Activated T-helper 1 cell treated with anti-CD3 and anti-CD28 coated beads, Interleukin-12 subunit alpha, Interleukin-12 subunit beta, Interleukin-2, Interleukin-4 antibody, amounts not matched to agents 30 ng/mL and 10 ng/mL and 1 ng/mL, durations not matched to agents 14 hours and 24 hours and 36 hours (primary cell): Measurements from ENCODE around the gene TAP2. TPM values are rescaled to one million over a fixed set of nuclear protein-coding genes. Genes with fewer than 3 reads are reported as not detected.
A peak's percentile ranks its signal among the peaks of the same experiment; 100 is the strongest.
"Not testable (repeated sequence)": the region's sequence is repeated elsewhere in the genome, so short reads cannot be mapped to it uniquely, and the experiment has no call there.

Source experiments
- DNase-seq: peaks from one replicate; pipeline ENCODE4 v3.0.0; 2021; ENCODE audit warnings: low spot score
- H3K27ac Mint-ChIP-seq: one replicate; pipeline ENCODE4 v1.8.0; 2021; ENCODE audit warnings: mild to moderate bottlenecking, mixed read lengths
- H3K27me3 Mint-ChIP-seq: one replicate; pipeline ENCODE4 v1.8.0; 2022; ENCODE audit warnings: mild to moderate bottlenecking, moderate library complexity, mixed read lengths; ENCODE audit not compliant: insufficient read depth
- H3K36me3 Mint-ChIP-seq: one replicate; pipeline ENCODE4 v1.8.0; 2021; ENCODE audit warnings: low read depth, mixed read lengths
- H3K4me1 Mint-ChIP-seq: one replicate; pipeline ENCODE4 v1.8.0; 2021; ENCODE audit warnings: low read depth, mixed read lengths
- H3K4me3 Mint-ChIP-seq: one replicate; pipeline ENCODE4 v1.8.0; 2021; ENCODE audit warnings: mild to moderate bottlenecking, moderate library complexity, mixed read lengths
- H3K9me3 Mint-ChIP-seq: one replicate; pipeline ENCODE4 v1.8.0; 2021; ENCODE audit warnings: mixed read lengths
- intact Hi-C: fragments of 100-400 bp; cut with micrococcal nuclease; formaldehyde crosslinking; loops from one replicate; pipeline ENCODE4 v1.15.1; 2024
- total RNA-seq: library from RNA; stranded (reverse); gene quantifications from 2 replicates; pipeline ENCODE4 v1.2.3, GENCODE V29; 2022

The TAP2 gene
- total RNA-seq, result 160 and 167 TPM in 2 replicates

GRCh38 chr6:32838114-32838958, at the start of gene TAP2:
TSS of gene TAP2 (minus strand) at chr6:32838739. CDS start at chr6:32838233, 506 bp downstream.
- intact Hi-C loops, result loop anchor here (1.0 to 2.0 kb wide), 4 partner anchors 16 to 133 kb away; partner anchors contain the start of gene PSMB9
- H3K9me3 Mint-ChIP-seq, result no peaks in the 10 kb centered on the region
- peaks cover 76% of the 10 kb centered on the region for H3K36me3 Mint-ChIP-seq
- peak within 1 kb of the TSS; percentile 89 for H3K27ac Mint-ChIP-seq
- peaks cover 87% of the 10 kb centered on the region for H3K4me1 Mint-ChIP-seq
- H3K27me3 Mint-ChIP-seq, result no peaks in the 10 kb centered on the region
- peak within 1 kb of the TSS; percentile 79 for H3K4me3 Mint-ChIP-seq
- peak; percentile 97 for DNase-seq

DNA sequence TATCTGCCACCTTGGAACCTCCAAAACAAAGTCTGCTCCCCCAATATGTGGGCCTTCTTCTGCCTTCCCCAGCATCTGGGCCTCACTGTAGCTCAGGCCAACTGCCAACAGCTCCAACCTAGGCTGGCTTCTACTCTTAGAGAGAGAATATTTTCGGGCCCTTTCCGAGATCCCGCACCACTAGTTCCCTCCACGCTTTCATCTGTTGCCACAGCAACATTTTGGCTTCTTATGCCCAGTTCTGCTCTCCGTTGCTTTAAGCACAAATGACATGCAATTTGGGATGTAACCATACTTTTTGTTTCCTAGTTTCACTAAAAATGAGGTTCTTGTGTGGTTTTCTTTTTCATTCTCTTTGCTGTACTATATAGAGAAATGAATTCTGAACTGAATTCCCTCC, 49.1 kb upstream of the TAP2 start:
- Mint-ChIP-seq H3K27ac (no peak overlapping the region), H3K4me1 (no peaks in the 10 kb centered on the region), H3K36me3 (no peaks in the 10 kb centered on the region), H3K27me3 (peaks cover 17% of the 10 kb centered on the region), H3K9me3 (no peaks in the 10 kb centered on the region), H3K4me3 (no peak overlapping the region)
- intact Hi-C loops, result no loop called here
- DNase-seq, result no peak

GRCh38 chr6:32886681-32887383, 48.3 kb upstream of the TAP2 start:
- Mint-ChIP-seq H3K4me1 (no peaks in the 10 kb centered on the region), H3K27me3 (peaks cover 17% of the 10 kb centered on the region), H3K9me3 (no peaks in the 10 kb centered on the region), H3K4me3 (no peak overlapping the region), H3K36me3 (peaks cover under 1% of the 10 kb centered on the region), H3K27ac (no peak overlapping the region)
- no peak for DNase-seq
- intact Hi-C loops, result no loop called here

GRCh38 chr6:32885698-32886286, 47.3 kb upstream of the TAP2 start:
- Mint-ChIP-seq H3K4me1 (no peaks in the 10 kb centered on the region), H3K36me3 (peaks cover 5% of the 10 kb centered on the region), H3K27ac (no peak overlapping the region), H3K9me3 (no peaks in the 10 kb centered on the region), H3K4me3 (no peak overlapping the region), H3K27me3 (peaks cover 13% of the 10 kb centered on the region)
- intact Hi-C loops, result loop anchor here (1.0 kb wide), 6 partner anchors 9 to 99 kb away; partner anchors contain the start of gene HLA-DMA
- no peak for DNase-seq

- Mint-ChIP-seq H3K9me3 (no peaks in the 10 kb centered on the region), H3K36me3 (peaks cover 13% of the 10 kb centered on the region), H3K27ac (no peak overlapping the region), H3K4me1 (no peaks in the 10 kb centered on the region), H3K4me3 (no peak overlapping the region), H3K27me3 (peaks cover 5% of the 10 kb centered on the region)
- intact Hi-C loops, result loop anchor here (5.0 kb wide), 1 partner anchor 199 kb away; no protein-coding TSS in a partner anchor
- DNase-seq, result no peak
These were observed 45.2 kb upstream of the TAP2 start for GRCh38 chr6:32883789-32884188.

- intact Hi-C loops, result loop anchor here (5.0 kb wide), 1 partner anchor 199 kb away; no protein-coding TSS in a partner anchor
These were observed 44.3 kb upstream of the TAP2 start for GRCh38 chr6:32882879-32883250.

DNA sequence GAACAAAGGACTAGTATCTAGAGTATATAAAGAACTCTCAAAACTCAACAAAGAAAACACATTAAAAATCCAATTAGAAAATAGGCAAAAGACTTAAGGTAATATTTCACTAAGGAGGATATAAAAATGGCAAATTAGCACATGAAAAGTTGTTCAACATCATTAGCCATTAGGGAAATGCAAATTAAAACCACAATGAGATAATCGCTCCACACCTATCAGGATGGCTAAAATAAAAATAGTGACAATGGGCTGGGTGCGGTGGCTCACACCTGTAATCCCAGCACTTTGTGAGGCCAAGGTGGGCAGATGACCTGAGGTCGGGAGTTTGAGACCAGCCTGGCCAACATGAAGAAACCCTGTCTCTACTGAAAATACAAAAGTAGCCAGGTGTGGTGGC, 42.4 kb upstream of the TAP2 start:
- not testable (repeated sequence) for H3K27me3 Mint-ChIP-seq, H3K9me3 Mint-ChIP-seq, DNase-seq, H3K4me1 Mint-ChIP-seq, H3K27ac Mint-ChIP-seq, H3K4me3 Mint-ChIP-seq
- intact Hi-C loops, result loop anchor here (5.0 kb wide), 1 partner anchor 201 kb away; no protein-coding TSS in a partner anchor
- H3K36me3 Mint-ChIP-seq, result peaks cover 14% of the 10 kb centered on the region

More at GRCh38 chr6:32882879-32883250, 44.3 kb upstream of the TAP2 start:
- Mint-ChIP-seq H3K27me3 (peaks cover 3% of the 10 kb centered on the region), H3K27ac (no peak overlapping the region), H3K4me1 (no peaks in the 10 kb centered on the region), H3K36me3 (peaks cover 13% of the 10 kb centered on the region), H3K4me3 (no peak overlapping the region), H3K9me3 (no peaks in the 10 kb centered on the region)
- DNase-seq, result no peak

DNA sequence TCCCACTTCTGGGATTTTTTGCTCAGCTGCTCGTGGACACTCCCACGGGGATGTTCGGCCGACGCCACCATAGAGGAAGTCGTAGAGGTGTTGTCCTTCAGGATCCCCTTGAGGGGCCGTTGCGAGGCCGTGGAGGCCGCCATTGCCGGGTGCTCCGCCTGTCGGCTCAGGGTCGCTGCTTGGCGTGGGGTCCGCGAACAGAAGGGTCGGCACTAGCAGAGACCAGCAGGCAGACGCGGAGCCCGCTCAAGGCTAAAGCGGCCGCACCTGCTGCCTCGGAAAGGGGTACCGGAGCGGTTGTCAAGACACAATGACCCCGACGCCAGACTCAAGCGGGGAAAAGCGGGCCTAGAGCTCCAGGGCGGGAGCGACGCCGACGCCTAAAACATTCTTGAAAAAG, 41.2 kb upstream of the TAP2 start:
- no peaks in the 10 kb centered on the region for H3K4me1 Mint-ChIP-seq
- no peaks in the 10 kb centered on the region for H3K9me3 Mint-ChIP-seq
- intact Hi-C loops, result loop anchor here (5.0 kb wide), 1 partner anchor 203 kb away; no protein-coding TSS in a partner anchor
- no peak overlapping the region for H3K27ac Mint-ChIP-seq
- no peak for DNase-seq
- H3K27me3 Mint-ChIP-seq, result no peaks in the 10 kb centered on the region
- peaks cover 14% of the 10 kb centered on the region for H3K36me3 Mint-ChIP-seq
- H3K4me3 Mint-ChIP-seq, result no peak overlapping the region

DNA sequence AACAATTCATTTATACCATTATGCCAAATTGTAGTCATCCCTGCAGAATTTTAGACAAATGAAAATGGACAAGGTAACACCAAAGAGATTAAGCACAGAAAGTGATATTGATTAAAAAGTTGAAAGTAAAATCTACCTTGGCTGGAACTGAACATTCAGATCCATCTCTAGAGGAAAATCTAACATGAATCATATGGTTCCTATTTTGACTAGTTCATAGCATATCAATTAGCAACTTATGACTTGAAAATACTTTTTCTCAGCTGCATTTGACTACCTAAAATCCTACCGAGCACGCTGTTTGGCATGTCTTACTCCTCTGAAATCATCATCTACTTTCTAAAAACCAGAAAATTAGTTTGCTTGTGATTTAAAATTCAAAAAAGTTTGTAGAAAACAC, 38.1 kb upstream of the TAP2 start:
- H3K4me3 Mint-ChIP-seq, result no peak overlapping the region
- no peak for DNase-seq
- intact Hi-C loops, result no loop called here
- no peaks in the 10 kb centered on the region for H3K27me3 Mint-ChIP-seq
- H3K4me1 Mint-ChIP-seq, result no peaks in the 10 kb centered on the region
- H3K9me3 Mint-ChIP-seq, result no peaks in the 10 kb centered on the region
- no peak overlapping the region for H3K27ac Mint-ChIP-seq
- H3K36me3 Mint-ChIP-seq, result peaks cover 14% of the 10 kb centered on the region

GRCh38 chr6:32873947-32874346, 35.4 kb upstream of the TAP2 start:
- H3K4me3 Mint-ChIP-seq, H3K9me3 Mint-ChIP-seq, intact Hi-C loops, H3K27ac Mint-ChIP-seq, H3K36me3 Mint-ChIP-seq, H3K27me3 Mint-ChIP-seq, DNase-seq, H3K4me1 Mint-ChIP-seq: not testable (repeated sequence)

GRCh38 chr6:32868257-32868788, 29.8 kb upstream of the TAP2 start:
- DNase-seq, result peak; percentile 75
- Mint-ChIP-seq H3K4me1 (peaks cover 36% of the 10 kb centered on the region), H3K27ac (no peak overlapping the region), H3K36me3 (peaks cover 9% of the 10 kb centered on the region), H3K4me3 (no peak overlapping the region), H3K9me3 (no peaks in the 10 kb centered on the region), H3K27me3 (peaks cover 1% of the 10 kb centered on the region)
- intact Hi-C loops, result loop anchor here (1.0 kb wide), 6 partner anchors 14 to 455 kb away; partner anchors contain the start of genes PSMB8, PSMB9 and TAP2

DNA sequence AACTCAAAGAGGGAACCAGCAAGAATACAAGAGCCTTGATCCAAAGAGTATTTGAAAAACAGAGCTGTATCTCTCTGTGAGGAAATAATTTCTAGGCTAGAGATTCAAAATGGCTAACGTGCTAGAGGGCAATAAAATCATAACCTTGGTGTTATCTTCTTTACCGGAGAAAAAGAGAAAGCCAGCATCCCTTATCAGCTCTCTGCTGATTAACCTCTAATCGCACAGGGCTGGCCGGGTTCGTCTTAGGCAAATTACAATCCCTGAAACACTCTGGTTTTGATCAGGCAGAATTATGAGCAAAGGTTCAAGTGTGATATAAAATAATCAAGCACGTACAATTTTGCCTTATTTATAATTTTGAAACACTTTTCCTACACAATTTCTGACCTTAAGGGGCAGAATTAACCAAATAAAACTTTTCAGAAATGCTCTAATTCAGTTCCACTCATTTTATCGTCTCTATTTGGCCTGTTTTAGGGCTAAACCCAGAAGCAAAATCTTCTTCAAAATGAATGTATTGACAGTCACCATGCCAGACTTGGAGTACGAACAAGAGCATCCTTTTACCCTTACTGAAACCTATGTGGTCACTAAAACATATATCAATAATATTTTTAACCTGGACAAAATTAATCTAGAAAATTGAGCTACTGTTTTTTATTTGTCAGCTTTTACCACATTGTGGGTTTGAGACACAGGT, 29.2 kb upstream of the TAP2 start:
- intact Hi-C loops, result loop anchor here (1.0 kb wide), 6 partner anchors 13 to 454 kb away; partner anchors contain the start of genes PSMB8, PSMB9 and TAP2
- peaks cover 36% of the 10 kb centered on the region for H3K4me1 Mint-ChIP-seq
- no peak for DNase-seq
- H3K4me3 Mint-ChIP-seq, result peak overlapping the region; percentile 30
- peak overlapping the region; percentile 85 for H3K27ac Mint-ChIP-seq
- H3K27me3 Mint-ChIP-seq, result peaks cover 1% of the 10 kb centered on the region
- H3K36me3 Mint-ChIP-seq, result peaks cover 14% of the 10 kb centered on the region
- no peaks in the 10 kb centered on the region for H3K9me3 Mint-ChIP-seq
